Stimulated activated CD4-positive, alpha-beta T cell treated with anti-CD3 and anti-CD28 coated beads, Interleukin-4, amount 100 ng/mL, for 48 hours (primary cell): ENCODE data around the gene NUP37.
"Not testable (repeated sequence)": the region's sequence is repeated elsewhere in the genome, so short reads cannot be mapped to it uniquely, and the experiment has no call there.

ENCODE experiments used
- DNase-seq, 2 donors: peaks; one replicate each; pipeline ENCODE4 v3.0.0-alpha.2; 2020; ENCODE audit warnings: low read depth in 2 of 2

Gene NUP37

GRCh38 chr12:102119674-102120563 lies at the start of gene NUP37, which contains the start of gene PARPBP:
TSS of gene NUP37 (minus strand) at chr12:102120114. CDS start at chr12:102118518, 1,596 bp downstream.
TSS of gene PARPBP (plus strand) at chr12:102120183. CDS start at chr12:102123889, 3,706 bp downstream.
- DNase-seq = peak; percentile 84 to 88

DNA sequence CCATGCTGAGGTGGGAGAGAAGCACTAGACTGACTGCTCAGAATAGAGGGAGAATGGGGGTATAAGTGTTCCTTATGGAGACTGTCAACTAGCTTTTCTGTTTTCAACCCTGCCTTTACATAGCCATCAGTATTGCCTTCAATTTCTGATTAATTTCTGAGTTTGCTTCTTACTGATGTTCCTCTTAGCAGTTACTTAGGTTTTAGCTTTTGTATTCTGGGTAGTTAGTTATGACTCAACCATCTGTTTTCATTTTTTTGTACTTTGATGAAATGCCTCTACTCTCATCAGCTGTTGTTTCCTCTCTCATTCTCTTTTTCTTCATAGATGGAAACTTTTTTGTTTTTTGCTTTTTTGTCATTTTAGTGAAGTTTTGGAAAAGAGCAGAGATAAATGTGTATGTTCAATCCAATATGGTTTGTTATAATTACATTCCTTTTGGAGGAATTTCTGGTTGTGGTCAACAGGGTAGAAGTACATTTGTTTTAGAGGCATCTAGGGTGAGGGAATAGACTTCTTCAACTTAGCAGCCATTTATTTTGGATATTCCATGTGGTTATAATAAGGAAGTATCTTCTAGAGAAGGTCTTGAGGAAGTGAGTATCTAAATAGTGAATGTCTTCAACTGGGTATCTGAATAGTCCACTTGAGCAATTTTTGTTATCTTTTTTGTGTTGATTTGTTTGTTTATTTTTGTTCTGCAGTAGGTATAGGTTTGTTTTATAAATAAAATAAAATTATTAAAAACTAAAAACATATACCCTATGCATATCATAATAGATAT lies 48.1 kb upstream of the NUP37 start:
- DNase-seq = no peak

DNA sequence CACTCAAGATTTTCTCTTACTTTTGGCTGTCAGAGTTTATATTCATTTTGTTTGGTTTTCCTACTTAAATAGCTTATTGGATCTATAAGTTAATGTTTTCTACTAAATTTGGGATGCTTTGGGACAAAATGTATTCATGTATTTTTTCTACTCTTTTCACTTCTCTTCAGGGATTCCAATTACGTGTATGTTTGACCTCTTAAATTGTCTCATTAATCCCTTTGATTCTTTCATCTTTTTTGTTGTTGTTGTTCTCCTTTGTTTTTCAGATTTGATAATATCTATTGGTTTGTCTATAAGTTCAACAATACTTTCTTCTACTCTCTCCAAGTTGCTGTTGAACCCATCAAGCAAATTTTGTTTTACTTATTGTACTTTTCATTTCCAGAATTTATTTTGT lies 43.5 kb upstream of the NUP37 start:
- no peak for DNase-seq

DNA sequence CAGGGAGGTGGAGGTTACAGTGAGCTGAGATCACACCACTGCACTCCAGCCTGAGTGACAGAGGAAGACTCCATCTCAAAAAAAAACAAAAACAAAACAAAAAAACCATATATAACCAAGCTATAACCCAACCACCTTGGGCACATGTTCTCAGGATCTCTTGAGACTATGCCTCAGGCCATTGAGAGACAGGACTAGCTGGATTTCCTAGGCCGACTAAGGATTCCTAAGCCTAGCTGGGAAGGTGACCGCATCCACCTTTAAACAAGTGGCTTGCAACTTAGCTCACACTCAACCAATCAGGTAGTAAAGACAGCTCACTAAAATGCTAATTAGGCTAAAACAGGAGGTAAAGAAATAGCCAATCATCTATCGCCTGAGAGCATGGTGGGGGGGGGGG lies 35.3 kb upstream of the NUP37 start:
- not testable (repeated sequence) for DNase-seq

DNA sequence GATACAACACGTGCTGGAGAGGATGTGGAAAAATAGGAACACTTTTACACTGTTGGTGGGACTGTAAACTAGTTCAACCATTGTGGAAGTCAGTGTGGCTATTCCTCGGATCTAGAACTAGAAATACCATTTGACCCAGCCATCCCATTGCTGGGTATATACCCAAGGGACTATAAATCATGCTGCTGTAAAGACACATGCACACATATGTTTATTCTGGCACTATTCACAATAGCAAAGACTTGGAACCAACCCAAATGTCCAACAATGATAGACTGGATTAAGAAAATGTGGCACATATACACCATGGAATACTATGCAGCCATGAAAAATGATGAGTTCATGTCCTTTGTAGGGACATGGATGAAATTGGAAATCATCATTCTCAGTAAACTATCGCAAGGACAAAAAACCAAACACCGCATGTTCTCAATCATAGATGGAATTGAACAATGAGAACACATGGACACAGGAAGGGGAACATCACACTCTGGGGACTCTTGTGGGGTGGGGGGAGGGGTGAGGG lies 27.2 kb upstream of the NUP37 start:
- DNase-seq = not testable (repeated sequence)

DNA sequence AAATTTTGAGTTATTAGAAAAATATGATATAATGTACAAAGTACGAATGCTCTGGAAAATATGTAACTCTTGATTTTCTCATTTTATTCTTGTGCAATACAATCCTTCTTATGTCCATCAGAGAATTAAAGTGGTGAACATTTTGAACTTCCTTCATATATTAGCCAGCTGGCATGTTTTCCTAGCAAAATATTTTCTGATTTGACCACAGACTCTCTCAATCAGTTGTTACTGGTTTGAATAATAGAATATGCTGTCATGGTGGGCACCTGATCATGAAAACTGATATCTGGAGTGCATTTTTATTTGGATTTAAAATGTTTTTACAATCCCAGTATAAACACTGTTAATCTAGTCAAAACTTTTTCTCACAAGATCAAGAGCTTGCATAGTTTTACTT lies 24.3 kb upstream of the NUP37 start:
- no peak for DNase-seq

- DNase-seq = not testable (repeated sequence)
Measured at GRCh38 chr12:102142866-102143373, 23.0 kb upstream of the NUP37 start.

DNA sequence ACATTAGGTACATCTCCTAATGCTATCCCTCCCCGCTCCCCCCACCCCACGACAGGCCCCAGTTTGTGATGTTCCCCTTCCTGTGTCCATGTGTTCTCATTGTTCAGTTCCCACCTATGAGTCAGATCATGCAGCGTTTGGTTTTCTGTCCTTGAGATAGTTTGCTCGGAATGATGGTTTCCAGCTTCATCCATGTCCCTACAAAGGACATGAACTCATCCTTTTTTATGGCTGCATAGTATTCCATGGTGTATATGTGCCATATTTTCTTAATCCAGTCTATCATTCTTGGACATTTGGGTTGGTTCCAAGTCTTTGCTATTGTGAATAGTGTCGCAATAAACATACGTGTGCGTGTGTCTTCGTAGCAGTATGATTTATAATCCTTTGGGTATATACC lies 17.7 kb upstream of the NUP37 start:
- DNase-seq = not testable (repeated sequence)

- not testable (repeated sequence) for DNase-seq
Measured at GRCh38 chr12:102131442-102131841, 11.5 kb upstream of the NUP37 start.

DNA sequence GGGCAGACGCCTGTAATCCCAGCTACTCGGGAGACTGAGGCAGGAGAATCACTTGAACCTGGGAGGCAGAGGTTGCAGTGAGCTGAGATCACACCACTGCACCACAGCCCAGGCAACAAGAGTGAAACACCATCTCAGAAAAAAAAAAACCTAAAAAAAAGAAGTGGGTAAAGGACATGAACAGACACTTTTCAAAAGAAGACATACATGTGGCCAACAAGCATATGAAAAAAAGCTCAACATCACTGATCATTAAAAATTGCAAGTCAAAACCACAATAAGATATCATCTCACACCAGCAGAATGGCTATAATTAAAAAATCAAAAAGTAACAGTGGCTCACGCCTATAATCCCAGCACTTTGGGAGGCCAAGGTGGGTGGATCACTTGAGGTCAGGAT lies 10.8 kb upstream of the NUP37 start:
- DNase-seq = not testable (repeated sequence)

GRCh38 chr12:102121328-102121727 lies 1.4 kb upstream of the NUP37 start:
- not testable (repeated sequence) for DNase-seq

GRCh38 chr12:102120886-102121285 lies 972 bp upstream of the NUP37 start:
- DNase-seq = no peak

DNA sequence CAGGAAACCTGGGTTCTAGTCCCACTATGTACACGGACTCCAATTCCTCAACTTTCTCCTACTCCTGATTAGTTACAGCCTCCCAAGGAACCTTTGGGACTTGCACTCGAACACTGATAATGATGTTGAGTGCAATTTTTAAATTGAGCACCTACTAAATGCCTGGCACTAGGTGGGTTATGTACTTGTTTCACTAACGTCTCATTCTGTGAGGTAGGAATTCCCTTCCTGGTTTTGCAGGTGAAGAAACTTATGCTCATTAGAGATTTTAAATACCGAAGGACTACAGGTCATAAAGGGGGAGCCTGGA lies 605 bp upstream of the NUP37 start:
- no peak for DNase-seq

GRCh38 chr12:102118874-102119273 lies 1.0 kb downstream of the NUP37 start:
- no peak for DNase-seq

DNA sequence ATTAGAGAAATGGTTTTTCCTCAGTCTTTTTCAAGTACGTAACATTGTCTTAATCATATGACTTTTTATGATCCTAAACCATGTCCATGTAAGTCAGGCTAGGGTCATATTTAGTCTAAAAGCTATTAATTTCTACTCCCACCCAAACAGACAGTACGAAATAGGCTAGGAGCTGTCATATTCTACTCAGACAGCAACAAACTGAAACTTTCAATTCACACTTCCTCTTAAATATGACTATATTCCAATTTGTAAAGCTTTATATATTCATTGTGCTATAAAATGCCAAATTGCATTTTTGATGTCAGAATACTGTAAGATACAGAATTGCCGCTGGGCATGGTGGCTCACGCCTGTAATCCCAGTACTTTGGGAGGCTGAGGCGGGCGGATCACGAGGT lies 3.5 kb downstream of the NUP37 start:
- no peak for DNase-seq

- no peak for DNase-seq
Measured at GRCh38 chr12:102114212-102114611, 5.7 kb downstream of the NUP37 start.

GRCh38 chr12:102110782-102111181 lies 9.1 kb downstream of the NUP37 start:
- no peak for DNase-seq

DNA sequence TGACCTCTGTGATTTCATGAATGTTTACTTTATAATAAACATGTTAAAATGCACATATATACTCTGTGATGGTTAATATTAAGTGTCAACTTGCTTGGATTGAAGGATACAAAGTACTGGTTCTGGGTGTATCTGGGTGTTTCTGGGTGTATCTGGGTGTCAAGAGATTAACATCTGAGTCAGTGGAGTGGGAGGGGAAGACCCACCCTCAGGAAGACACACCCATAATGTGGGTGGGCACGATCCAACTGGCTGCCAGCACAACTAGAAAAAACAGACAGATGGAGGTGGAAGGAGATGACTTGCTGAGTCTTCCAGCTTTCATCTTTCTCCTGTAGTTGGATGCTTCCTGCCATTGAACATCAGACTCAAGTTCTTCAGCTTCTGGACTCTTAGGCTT lies 11.9 kb downstream of the NUP37 start:
- DNase-seq = no peak

DNA sequence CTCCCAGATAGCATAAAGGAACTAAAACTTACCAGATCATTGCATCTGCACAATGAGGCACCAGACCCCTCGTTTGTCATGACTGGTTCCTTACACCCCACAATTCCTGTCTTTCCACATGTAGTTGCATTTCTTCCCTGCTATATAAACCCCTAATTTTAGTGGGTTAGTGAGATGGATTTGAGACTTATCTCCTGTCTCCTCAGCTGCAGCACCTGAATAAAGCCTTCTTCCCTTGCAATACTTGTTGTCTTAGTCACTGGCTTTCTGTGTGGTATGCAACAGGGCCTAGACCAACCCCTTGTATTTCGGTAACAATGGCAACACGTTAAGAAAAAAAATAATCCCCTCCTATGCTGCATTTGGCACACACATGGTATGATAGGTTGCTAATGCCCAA lies 13.0 kb downstream of the NUP37 start:
- no peak for DNase-seq

GRCh38 chr12:102096855-102097254 lies 23.1 kb downstream of the NUP37 start:
- DNase-seq = no peak

DNA sequence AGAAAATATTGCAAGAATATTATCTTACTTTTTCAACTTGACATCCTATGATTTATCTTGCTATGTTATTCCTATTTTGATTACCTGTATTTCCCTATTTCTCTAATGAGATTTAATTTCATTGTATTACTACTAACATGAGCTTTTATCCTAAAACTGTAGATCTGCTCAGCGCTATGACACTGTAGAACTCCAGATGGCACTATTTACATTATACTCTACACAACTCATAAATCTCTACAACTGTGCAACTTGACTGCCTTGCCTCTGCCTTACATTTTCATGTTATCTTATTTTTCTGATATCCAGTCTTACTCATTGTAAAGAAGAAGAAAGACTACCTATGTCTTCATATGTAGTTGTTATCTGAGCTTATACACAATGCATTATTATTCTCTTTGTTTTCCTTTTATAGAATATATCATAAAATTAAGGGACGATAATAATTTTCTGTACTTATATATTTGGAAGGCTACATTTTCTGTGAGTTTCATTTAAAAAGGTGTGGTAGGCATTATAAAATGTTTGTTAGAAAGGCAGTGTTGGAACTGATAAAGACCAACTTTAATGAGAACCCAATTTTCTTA lies 24.1 kb downstream of the NUP37 start:
- no peak for DNase-seq

DNA sequence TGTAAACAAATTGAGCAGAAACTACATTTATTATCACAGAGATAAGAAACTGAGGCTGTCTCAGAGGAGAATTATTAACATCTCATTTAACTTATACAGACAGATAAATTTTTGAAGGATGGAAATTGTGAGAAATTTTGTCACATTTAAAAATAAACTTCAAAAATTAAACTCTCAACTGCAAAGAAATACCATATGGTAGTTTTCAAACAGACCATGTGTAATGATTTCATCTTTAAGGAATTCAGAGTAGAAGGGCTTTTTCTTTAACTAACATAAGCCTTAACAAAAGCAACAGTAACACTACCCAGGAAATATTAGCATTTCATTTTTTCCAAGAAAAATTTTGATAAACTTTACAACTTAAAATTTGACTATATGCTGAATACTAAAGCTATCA lies 26.6 kb downstream of the NUP37 start:
- no peak for DNase-seq
